Mucosa of descending colon (tissue), 3 donors: ENCODE results near the gene MESP2. TPM values are rescaled to one million over a fixed set of nuclear protein-coding genes. Genes with fewer than 3 reads are reported as not detected.
"Not testable (repeated sequence)": the region's sequence is repeated elsewhere in the genome, so short reads cannot be mapped to it uniquely, and the experiment has no call there.

Experiments
- ATAC-seq: fragments of 200-7000 bp; cut with Tn5 transposase; one replicate; pipeline ENCODE4 v1.9.1; 2020; ENCODE audit warnings: mild to moderate bottlenecking, moderate library complexity
- DNase-seq, 3 donors: peaks; one replicate each; pipeline ENCODE4 v3.0.0-alpha.2; 2020
- H3K36me3 ChIP-seq: fragments of 200-600 bp; one replicate; pipeline ENCODE4 v1.8.0; 2021; ENCODE audit warnings: low read depth, mild to moderate bottlenecking
- H3K4me1 ChIP-seq: fragments of 200-600 bp; one replicate; pipeline ENCODE4 v1.8.0; 2021; ENCODE audit warnings: low read depth, mild to moderate bottlenecking
- H3K4me3 ChIP-seq: fragments of 200-600 bp; one replicate; pipeline ENCODE4 v1.8.0; 2021; ENCODE audit warnings: mild to moderate bottlenecking
- H3K9me3 ChIP-seq: fragments of 200-600 bp; one replicate; pipeline ENCODE4 v1.8.0; 2021; ENCODE audit warnings: mild to moderate bottlenecking
- CTCF ChIP-seq: fragments of 200-600 bp; IDR thresholded peaks from one replicate; pipeline ENCODE4 v1.8.0; 2022; ENCODE audit warnings: antibody characterized with exemption, mild to moderate bottlenecking
- intact Hi-C, 2 donors: fragments of 100-400 bp; cut with DNase I in 1 of 2; cut with micrococcal nuclease in 1 of 2; formaldehyde crosslinking; loops; one replicate each; pipeline versions ENCODE4 v1.11.0 to v1.11.1; 2022; cut with DNase I, micrococcal nuclease
- total RNA-seq, 3 donors: library from RNA; stranded (reverse); fragmentation: NEBNext Ultra II Directional in 2 of 3; extraction: Animal tissue kit (Norgen Biotek cat#: 25700) in 2 of 3; gene quantifications; one replicate each; pipeline versions ENCODE4 v1.2.1 to v1.2.4, GENCODE V29; 2021 to 2023
- donor health status: DM: no; HTN: no; CAD: no; lungs with moderate emphysema.
- donor health status: DM: no; HTN: no; CAD: no.
- donor health status: DM: no; HTN: yes; CAD: no.

The MESP2 gene
- total RNA-seq, 3 donors from 2014 or later, result 0.79 to 4.7 (median 1.2) TPM

- ATAC-seq (peak; percentile 86), DNase-seq (peak; percentile 85 to 89 (median 86))
- Histone ChIP-seq H3K4me3 (no peak overlapping the region), H3K4me1 (peaks cover 30% of the 10 kb centered on the region), H3K9me3 (no peaks in the 10 kb centered on the region), H3K36me3 (no peaks in the 10 kb centered on the region)
- no peak for TF ChIP-seq CTCF
- intact Hi-C loops, result loop anchor here in 1 of 2 donors (10.0 kb wide), 1 partner anchor 70 kb away; no protein-coding TSS in a partner anchor
Observed at GRCh38 chr15:89785064-89785773, 9.1 kb downstream of the MESP2 start.

GRCh38 chr15:89785774-89786140, 9.6 kb downstream of the MESP2 start:
- Histone ChIP-seq H3K4me3 (no peak overlapping the region), H3K36me3 (no peaks in the 10 kb centered on the region), H3K9me3 (no peaks in the 10 kb centered on the region), H3K4me1 (peaks cover 29% of the 10 kb centered on the region)
- DNase-seq (no peak), ATAC-seq (no peak)
- TF ChIP-seq CTCF, result no peak
- intact Hi-C loops, result loop anchor here in 1 of 2 donors (10.0 kb wide), 1 partner anchor 69 kb away; no protein-coding TSS in a partner anchor

- ATAC-seq (no peak), DNase-seq (no peak)
- peaks cover 18% of the 10 kb centered on the region for H3K4me1 ChIP-seq
- no peak for TF ChIP-seq CTCF
- H3K4me3 ChIP-seq, result no peak overlapping the region
- intact Hi-C loops, result loop anchor here in 1 of 2 donors (10.0 kb wide), 1 partner anchor 67 kb away; no protein-coding TSS in a partner anchor
- no peaks in the 10 kb centered on the region for H3K36me3 ChIP-seq
- no peaks in the 10 kb centered on the region for H3K9me3 ChIP-seq
Observed at GRCh38 chr15:89787944-89788343, 11.8 kb downstream of the MESP2 start.

GRCh38 chr15:89788585-89788984, 12.5 kb downstream of the MESP2 start:
- intact Hi-C loops, result loop anchor here in 1 of 2 donors (10.0 kb wide), 1 partner anchor 66 kb away; no protein-coding TSS in a partner anchor
- not testable (repeated sequence) for H3K36me3 ChIP-seq
- DNase-seq, result peak in 2 of 3 donors; percentile 7 to 9

GRCh38 chr15:89790206-89790605, 14.1 kb downstream of the MESP2 start:
- Histone ChIP-seq H3K4me3 (no peak overlapping the region), H3K36me3 (no peaks in the 10 kb centered on the region), H3K9me3 (no peaks in the 10 kb centered on the region), H3K4me1 (peaks cover 3% of the 10 kb centered on the region)
- DNase-seq, result peak in 2 of 3 donors; percentile 18 to 33
- intact Hi-C loops, result no loop called here
- ATAC-seq, result no peak
- no peak for TF ChIP-seq CTCF

More at GRCh38 chr15:89788585-89788984, 12.5 kb downstream of the MESP2 start:
- ATAC-seq, H3K4me3 ChIP-seq, H3K9me3 ChIP-seq: not testable (repeated sequence)
- peaks cover 15% of the 10 kb centered on the region for H3K4me1 ChIP-seq

GRCh38 chr15:89790661-89791060, 14.5 kb downstream of the MESP2 start:
- TF ChIP-seq CTCF, result no peak
- ATAC-seq (no peak), DNase-seq (peak in 2 of 3 donors; percentile 15)
- Histone ChIP-seq H3K36me3 (no peaks in the 10 kb centered on the region), H3K9me3 (no peaks in the 10 kb centered on the region), H3K4me1 (peaks cover 3% of the 10 kb centered on the region), H3K4me3 (no peak overlapping the region)
- intact Hi-C loops, result no loop called here
